K562 treated with DMSO at 1 percent for 4 hours (cell line): ENCODE data around the gene TAF3. TPM values are rescaled to one million over a fixed set of nuclear protein-coding genes. Genes with fewer than 3 reads are reported as not detected.

ENCODE experiments used
- total RNA-seq: library from RNA; unstranded; fragments of 300-600 nt; gene quantifications from 2 replicates; pipeline ENCODE4 v1.2.3, GENCODE V29; 2022; ENCODE audit not compliant: insufficient read depth

The TAF3 gene, protein sequence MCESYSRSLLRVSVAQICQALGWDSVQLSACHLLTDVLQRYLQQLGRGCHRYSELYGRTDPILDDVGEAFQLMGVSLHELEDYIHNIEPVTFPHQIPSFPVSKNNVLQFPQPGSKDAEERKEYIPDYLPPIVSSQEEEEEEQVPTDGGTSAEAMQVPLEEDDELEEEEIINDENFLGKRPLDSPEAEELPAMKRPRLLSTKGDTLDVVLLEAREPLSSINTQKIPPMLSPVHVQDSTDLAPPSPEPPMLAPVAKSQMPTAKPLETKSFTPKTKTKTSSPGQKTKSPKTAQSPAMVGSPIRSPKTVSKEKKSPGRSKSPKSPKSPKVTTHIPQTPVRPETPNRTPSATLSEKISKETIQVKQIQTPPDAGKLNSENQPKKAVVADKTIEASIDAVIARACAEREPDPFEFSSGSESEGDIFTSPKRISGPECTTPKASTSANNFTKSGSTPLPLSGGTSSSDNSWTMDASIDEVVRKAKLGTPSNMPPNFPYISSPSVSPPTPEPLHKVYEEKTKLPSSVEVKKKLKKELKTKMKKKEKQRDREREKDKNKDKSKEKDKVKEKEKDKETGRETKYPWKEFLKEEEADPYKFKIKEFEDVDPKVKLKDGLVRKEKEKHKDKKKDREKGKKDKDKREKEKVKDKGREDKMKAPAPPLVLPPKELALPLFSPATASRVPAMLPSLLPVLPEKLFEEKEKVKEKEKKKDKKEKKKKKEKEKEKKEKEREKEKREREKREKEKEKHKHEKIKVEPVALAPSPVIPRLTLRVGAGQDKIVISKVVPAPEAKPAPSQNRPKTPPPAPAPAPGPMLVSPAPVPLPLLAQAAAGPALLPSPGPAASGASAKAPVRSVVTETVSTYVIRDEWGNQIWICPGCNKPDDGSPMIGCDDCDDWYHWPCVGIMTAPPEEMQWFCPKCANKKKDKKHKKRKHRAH
- 12.2 and 13.3 TPM in 2 replicates for total RNA-seq

DNA sequence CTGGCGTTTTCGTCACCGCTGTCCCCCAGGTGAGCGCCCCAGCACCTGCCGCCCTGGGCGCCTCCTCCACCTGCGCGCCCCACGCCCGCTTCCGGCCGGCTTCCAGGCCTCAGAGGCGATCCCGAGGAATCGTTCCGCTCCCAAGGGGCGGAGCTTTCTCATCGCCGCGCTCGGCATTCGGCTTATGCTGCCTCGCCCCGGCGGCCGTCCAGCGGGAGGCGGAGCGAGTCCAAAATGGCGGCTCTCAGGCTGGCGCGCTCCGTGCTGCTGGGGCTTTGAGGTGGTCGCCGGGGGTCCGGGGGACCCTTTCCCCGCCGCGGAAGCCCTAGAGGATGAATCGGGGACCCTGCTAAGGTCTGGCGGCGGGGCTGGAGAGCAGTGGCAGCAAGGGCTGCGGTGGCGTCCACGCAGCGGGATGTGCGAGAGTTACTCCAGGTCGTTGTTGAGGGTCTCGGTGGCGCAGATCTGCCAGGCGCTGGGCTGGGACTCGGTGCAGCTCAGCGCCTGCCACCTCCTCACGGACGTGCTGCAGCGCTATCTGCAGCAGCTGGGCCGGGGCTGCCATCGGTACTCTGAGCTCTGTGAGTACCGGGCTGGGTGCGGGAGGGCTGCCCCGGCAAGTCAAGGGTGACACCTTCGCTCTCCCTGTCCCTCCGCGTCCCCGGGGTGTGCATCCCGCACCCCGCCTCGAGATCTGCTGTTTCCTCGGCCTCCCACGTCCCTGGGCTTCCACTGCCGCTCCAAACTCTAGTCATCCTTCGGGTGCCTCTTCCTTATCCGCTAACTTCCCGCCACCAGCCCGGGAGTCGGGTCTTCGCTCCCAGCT, at the start of gene TAF3:
TAF3 (plus strand) TSS at position 211 of the 826 bp plus-strand sequence; CDS start at position 416, 205 bp downstream.

DNA sequence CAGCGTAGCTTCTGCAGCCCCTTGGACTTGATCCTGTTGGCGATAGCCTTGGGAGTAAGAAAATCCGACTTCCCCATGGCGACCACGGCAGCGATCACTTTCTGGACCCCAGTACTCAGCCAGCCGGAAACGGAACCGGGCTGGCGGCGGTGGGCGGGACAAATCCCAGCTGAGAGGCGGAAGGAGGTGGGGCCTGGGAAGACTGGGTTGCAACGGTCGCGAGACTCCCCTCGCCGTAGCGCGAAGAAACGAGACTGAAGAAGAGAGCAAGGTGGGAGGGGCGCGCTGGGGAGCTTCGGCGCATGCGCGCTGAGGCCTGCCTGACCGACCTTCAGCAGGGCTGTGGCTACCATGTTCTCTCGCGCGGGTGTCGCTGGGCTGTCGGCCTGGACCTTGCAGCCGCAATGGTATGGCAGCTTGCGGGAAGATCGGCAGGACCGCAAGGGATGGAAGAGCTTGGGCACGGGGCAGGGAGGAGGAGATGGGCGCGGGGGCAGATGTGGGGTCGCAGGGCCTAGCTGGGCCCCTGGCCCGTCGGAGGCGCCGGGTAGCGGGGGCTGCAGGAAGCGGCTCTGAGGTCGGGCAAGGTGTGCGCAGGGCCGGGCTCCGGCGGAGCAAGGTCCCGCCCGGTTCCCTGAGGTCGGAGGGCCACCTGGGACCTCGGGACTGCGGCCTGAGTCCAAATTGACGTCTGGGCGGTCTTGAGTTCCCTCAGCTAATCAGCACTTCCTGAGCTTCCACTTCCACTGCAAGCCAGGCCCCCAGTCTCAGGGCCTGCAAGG, 30.3 kb upstream of the TAF3 start, which contains the start of the genes ATP5F1C and KIN:
ATP5F1C (plus strand) TSS at position 321 of the 782 bp plus-strand sequence; CDS start at position 352, 31 bp downstream.
KIN (minus strand) TSS at position 137 of the 782 bp plus-strand sequence; CDS start at position 77, 60 bp downstream.

DNA sequence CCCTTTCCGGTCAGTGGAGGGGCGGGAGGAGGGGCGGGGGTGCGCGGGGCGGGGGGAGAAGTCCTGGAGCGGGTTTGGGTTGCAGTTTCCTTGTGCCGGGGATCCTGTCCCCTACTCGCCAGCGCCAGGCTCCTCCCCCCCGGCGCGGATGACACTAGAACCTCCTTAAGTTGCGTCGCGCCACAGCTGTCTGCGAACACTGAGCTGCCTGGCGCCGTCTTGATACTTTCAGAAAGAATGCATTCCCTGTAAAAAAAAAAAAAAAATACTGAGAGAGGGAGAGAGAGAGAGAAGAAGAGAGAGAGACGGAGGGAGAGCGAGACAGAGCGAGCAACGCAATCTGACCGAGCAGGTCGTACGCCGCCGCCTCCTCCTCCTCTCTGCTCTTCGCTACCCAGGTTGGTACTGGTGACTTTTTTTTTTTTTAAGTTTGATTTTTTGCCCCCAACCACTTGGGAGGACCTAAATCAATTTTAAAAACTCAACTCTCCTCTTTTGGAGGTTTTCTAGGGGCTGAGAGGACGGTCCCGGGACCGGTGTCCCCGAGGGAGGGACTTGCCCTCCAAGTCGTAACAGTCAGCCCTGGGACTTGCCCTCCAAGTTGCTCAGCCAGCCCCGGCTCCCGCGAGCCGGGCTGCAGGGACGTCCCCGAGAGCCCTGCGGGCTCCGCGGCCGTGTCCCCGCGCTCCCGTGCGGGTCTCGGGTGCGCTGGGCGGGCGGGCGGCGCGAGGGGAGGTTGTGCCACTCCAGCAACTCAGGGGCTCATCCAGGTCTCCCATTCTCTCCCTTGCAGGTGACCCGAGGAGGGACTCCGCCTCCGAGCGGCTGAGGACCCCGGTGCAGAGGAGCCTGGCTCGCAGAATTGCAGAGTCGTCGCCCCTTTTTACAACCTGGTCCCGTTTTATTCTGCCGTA, 236.4 kb downstream of the TAF3 start, which contains the start of gene GATA3:
GATA3 (plus strand) TSS at position 195 of the 914 bp plus-strand sequence. CDS start 968 bp downstream, outside the sequence.

Other genes with a start within 250 kb of the TAF3 start
- 8.6 and 15.2 TPM in 2 replicates for gene ITIH5, start 151.5 kb upstream of the TAF3 start, total RNA-seq
- gene ITIH2, start 115.2 kb upstream of the TAF3 start, total RNA-seq: not detected in 2 replicates
- gene KIN, start 30.5 kb upstream of the TAF3 start, total RNA-seq: 3.5 and 7.0 TPM in 2 replicates
- 294 and 339 TPM in 2 replicates for gene ATP5F1C, start 30.3 kb upstream of the TAF3 start, total RNA-seq
- gene GATA3, start 236.2 kb downstream of the TAF3 start, total RNA-seq: not detected in 2 replicates